ENCODE results near the gene DMXL1.

DNA sequence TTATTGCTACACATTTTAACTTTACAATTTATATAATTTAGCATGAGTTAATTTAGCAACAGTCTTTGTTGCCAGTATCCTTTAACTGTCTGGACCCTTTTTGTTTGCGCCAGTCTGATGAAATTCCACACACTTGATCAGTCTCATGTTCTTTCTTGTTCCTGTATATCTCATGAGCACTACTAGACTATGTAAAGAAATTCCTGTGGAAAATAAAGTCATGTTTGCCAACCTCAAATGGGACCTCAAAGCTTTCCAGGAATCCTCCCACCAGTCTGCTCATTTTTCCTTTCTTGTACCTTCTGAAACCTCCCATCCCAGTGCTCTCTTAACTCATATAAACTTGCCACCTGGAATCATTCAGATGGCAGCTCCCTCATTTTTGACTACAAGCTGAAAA is 8.0 kb downstream of the DMXL1 start:
- TF ChIP-seq, protein P1, sequence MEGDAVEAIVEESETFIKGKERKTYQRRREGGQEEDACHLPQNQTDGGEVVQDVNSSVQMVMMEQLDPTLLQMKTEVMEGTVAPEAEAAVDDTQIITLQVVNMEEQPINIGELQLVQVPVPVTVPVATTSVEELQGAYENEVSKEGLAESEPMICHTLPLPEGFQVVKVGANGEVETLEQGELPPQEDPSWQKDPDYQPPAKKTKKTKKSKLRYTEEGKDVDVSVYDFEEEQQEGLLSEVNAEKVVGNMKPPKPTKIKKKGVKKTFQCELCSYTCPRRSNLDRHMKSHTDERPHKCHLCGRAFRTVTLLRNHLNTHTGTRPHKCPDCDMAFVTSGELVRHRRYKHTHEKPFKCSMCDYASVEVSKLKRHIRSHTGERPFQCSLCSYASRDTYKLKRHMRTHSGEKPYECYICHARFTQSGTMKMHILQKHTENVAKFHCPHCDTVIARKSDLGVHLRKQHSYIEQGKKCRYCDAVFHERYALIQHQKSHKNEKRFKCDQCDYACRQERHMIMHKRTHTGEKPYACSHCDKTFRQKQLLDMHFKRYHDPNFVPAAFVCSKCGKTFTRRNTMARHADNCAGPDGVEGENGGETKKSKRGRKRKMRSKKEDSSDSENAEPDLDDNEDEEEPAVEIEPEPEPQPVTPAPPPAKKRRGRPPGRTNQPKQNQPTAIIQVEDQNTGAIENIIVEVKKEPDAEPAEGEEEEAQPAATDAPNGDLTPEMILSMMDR (IDR thresholded peaks at IDR 0.05) = no peak
- TF ChIP-seq EP300 (IDR thresholded peaks at IDR 0.05) (no peak), POLR2A (IDR thresholded peaks at IDR 0.05) (no peak), POLR2AphosphoS5 (IDR thresholded peaks at IDR 0.05) (no peak)

All from gastroesophageal sphincter (tissue), 3 donors.